HepG2 (cell line): ENCODE data around the gene FURIN. TPM values are rescaled to one million over a fixed set of nuclear protein-coding genes. Genes with fewer than 3 reads are reported as not detected.

ENCODE experiments used
- ATRX ChIP-seq: sonication (generic); formaldehyde crosslinking; IDR thresholded peaks from 2 replicates; pipeline ENCODE4 v1.4.0; 2020; ENCODE audit warnings: missing genetic modification reagents, borderline replicate concordance
- FOXA1 ChIP-seq, 2 experiments: fragments of 450-650 bp in 1 of 2; sonication (generic) in 1 of 2; formaldehyde crosslinking in 1 of 2; IDR thresholded peaks; 2 replicates each; pipeline versions ENCODE4 v1.4.0 to v1.6.1; 2016 to 2020; ENCODE audit warnings: missing genetic modification reagents in 1 of 2
- KAT8 ChIP-seq: IDR thresholded peaks from 2 replicates; pipeline ENCODE4 v1.6.1; 2016; ENCODE audit warnings: missing genetic modification reagents, missing compliant biosample characterization
- PHF21A ChIP-seq: sonication (generic); formaldehyde crosslinking; IDR thresholded peaks from 2 replicates; pipeline ENCODE4 v1.5.0; 2020; ENCODE audit warnings: mild to moderate bottlenecking, missing genetic modification reagents
- PITX1 ChIP-seq: sonication (generic); formaldehyde crosslinking; IDR thresholded peaks from 2 replicates; pipeline ENCODE4 v1.5.1; 2020; ENCODE audit warnings: mild to moderate bottlenecking, missing genetic modification reagents
- POGK ChIP-seq: sonication (generic); formaldehyde crosslinking; conservative IDR thresholded peaks from 2 replicates; pipeline ENCODE4 v1.8.0; 2022; ENCODE audit warnings: mild to moderate bottlenecking, moderate library complexity, missing genetic modification reagents
- TCF7 ChIP-seq: sonication (generic); IDR thresholded peaks from 2 replicates; pipeline ENCODE4 v1.6.1; 2016; ENCODE audit warnings: antibody characterized with exemption, low read depth
- TFAP4 ChIP-seq: sonication (generic); IDR thresholded peaks from 2 replicates; pipeline ENCODE4 v1.6.1; 2016; ENCODE audit warnings: low read depth, borderline replicate concordance
- TSC22D2 ChIP-seq: sonication (generic); formaldehyde crosslinking; IDR thresholded peaks from 2 replicates; pipeline ENCODE4 v1.5.1; 2020; ENCODE audit warnings: missing genetic modification reagents, mild to moderate bottlenecking, borderline replicate concordance
- ZHX2 ChIP-seq, 2 experiments: sonication (generic) in 1 of 2; formaldehyde crosslinking in 1 of 2; IDR thresholded peaks; 2 replicates each; pipeline versions ENCODE4 v1.6.1 to v1.9.0; 2014 to 2022; ENCODE audit warnings: antibody characterized with exemption in 1 of 2, borderline replicate concordance in 1 of 2, inconsistent platforms in 1 of 2, low read depth in 1 of 2, missing genetic modification reagents in 1 of 2
- ZNF274 ChIP-seq: sonication (generic); formaldehyde crosslinking; IDR thresholded peaks from 2 replicates; pipeline ENCODE4 v1.5.1; 2020; ENCODE audit warnings: mild to moderate bottlenecking, missing genetic modification reagents
- ZNF3 ChIP-seq: IDR thresholded peaks from 2 replicates; pipeline ENCODE4 v1.7.0; 2017; ENCODE audit warnings: inconsistent platforms
- ZNF326 ChIP-seq: sonication (generic); formaldehyde crosslinking; IDR thresholded peaks from 2 replicates; pipeline ENCODE4 v1.4.0; 2020; ENCODE audit warnings: missing genetic modification reagents, borderline replicate concordance
- ZNF563 ChIP-seq: sonication (generic); formaldehyde crosslinking; IDR thresholded peaks from 2 replicates; pipeline ENCODE4 v1.8.0; 2022; ENCODE audit warnings: mild to moderate bottlenecking, moderate library complexity, missing genetic modification reagents
- ZNF607 ChIP-seq: sonication (generic); formaldehyde crosslinking; IDR thresholded peaks from 2 replicates; pipeline ENCODE4 v1.5.1; 2020; ENCODE audit warnings: missing genetic modification reagents, mild to moderate bottlenecking, borderline replicate concordance
- ZNF614 ChIP-seq: IDR thresholded peaks from 2 replicates; pipeline ENCODE4 v1.6.1; 2018; ENCODE audit warnings: missing biosample characterization, missing genetic modification reagents, inconsistent platforms, borderline replicate concordance
- ZSCAN9 ChIP-seq: IDR thresholded peaks from 2 replicates; pipeline ENCODE4 v1.6.1; 2016; ENCODE audit warnings: borderline replicate concordance
- polyA plus RNA-seq, 8 experiments: library from polyadenylated mRNA; depleted of rRNA in 3 of 8; stranded (reverse) in 7 of 8; unstranded in 1 of 8; fragments of >200 nt; fragmentation: Illumina TruSeq in 4 of 8; extraction: Trizol in 4 of 8; gene quantifications; 2 replicates each; pipeline versions ENCODE4 v1.2.1 to v1.2.3, GENCODE V29; 2011 to 2016; ENCODE audit warnings: low read depth in 4 of 8, missing spikeins in 1 of 8, mixed read lengths in 1 of 8; ENCODE audit not compliant: insufficient read depth in 1 of 8
- total RNA-seq, 5 experiments: library from RNA; depleted of rRNA; stranded (reverse); fragments of >200 nt; fragmentation: Illumina TruSeq; extraction: Trizol; gene quantifications; 2 replicates each; pipeline ENCODE4 v1.2.3, GENCODE V29; 2016; ENCODE audit warnings: low read depth in 1 of 5
- TF ChIP-seq, protein P1 (sequence below): fragments of 450-650 bp; IDR thresholded peaks from 2 replicates; pipeline ENCODE4 v1.6.1; 2016

FURIN gene
- total and polyA plus RNA-seq, 2 of the 13 experiments (the other 11 are each of a cell fraction or from before 2014, with no cell fraction given): 15.2 to 17.4 TPM

DNA sequence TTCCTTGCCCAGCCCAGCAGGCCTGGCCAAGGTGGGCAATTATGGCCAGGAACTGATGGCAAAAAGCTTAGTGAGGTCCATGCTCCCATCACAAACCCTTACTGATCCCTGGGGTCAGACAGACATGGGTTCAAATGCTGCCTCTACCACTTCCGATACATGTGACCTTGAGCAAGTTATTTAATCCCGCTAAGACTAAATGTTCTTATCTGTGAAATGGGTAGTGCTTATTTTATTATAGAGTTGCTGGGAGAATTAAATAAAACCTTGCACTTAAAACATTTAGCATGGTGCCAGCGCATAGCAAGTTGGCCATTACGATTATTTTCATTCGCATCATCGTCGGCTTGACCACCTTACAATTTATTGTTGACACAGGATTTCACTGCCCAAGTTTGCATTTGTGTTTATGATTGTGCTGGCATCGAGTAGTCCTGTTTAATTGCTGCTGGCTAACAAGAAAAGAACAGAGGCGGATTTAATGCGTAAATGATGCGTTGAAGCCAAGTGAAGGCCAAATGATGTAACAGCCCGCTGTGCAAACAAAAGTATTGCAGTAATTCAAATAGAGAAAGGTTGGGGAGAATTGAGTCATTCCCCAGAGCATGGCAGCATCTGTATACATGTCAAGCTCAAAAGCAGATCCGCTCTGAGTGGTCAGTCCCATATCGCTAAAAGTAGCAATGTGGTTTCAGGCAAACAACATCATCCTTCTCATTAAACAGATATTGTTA, 7.3 kb upstream of the FURIN start (continued):
- TF ChIP-seq, protein P1, sequence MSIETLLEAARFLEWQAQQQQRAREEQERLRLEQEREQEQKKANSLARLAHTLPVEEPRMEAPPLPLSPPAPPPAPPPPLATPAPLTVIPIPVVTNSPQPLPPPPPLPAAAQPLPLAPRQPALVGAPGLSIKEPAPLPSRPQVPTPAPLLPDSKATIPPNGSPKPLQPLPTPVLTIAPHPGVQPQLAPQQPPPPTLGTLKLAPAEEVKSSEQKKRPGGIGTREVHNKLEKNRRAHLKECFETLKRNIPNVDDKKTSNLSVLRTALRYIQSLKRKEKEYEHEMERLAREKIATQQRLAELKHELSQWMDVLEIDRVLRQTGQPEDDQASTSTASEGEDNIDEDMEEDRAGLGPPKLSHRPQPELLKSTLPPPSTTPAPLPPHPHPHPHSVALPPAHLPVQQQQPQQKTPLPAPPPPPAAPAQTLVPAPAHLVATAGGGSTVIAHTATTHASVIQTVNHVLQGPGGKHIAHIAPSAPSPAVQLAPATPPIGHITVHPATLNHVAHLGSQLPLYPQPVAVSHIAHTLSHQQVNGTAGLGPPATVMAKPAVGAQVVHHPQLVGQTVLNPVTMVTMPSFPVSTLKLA: no peak
- TF ChIP-seq TSC22D2 (CRISPR knock-in tag) (no peak), PHF21A (CRISPR knock-in tag) (peak; percentile 67; the same call in 1 of the 2 replicates), ZNF326 (CRISPR knock-in tag) (no peak), KAT8 (CRISPR knock-in tag) (peak; percentile 73), ATRX (CRISPR knock-in tag) (no peak), ZNF563 (CRISPR knock-in tag) (no peak), ZHX2 (IDR thresholded peaks at IDR 0.05; ENCODE audit: low read depth) (peak; percentile 51; the same call in 1 of the 2 replicates), ZHX2 (CRISPR knock-in tag; IDR thresholded peaks at IDR 0.05; ENCODE audit: borderline replicate concordance) (no peak; the same call in 1 of the 2 replicates), ZNF614 (0 out of 2 replicates have a peak, but pooled peaks have one; percentile 49), ZNF3 (CRISPR knock-in tag) (no peak), ZNF607 (CRISPR knock-in tag) (0 out of 2 replicates have a peak, but pooled peaks have one; percentile 23), ZSCAN9 (CRISPR knock-in tag) (peak; percentile 72; the same call in 1 of the 2 replicates), FOXA1 (IDR thresholded peaks at IDR 0.05) (no peak), FOXA1 (CRISPR knock-in tag; IDR thresholded peaks at IDR 0.05) (peak; percentile 95), ZNF274 (no peak), POGK (CRISPR knock-in tag) (peak; percentile 46; the same call in 1 of the 2 replicates), TFAP4 (peak; percentile 45; the same call in 1 of the 2 replicates), TCF7 (peak; percentile 69), PITX1 (CRISPR knock-in tag) (peak; percentile 61; the same call in 1 of the 2 replicates)
